HG03039 (cell line): ENCODE measurements around the gene CPAMD8.

Experiments used
- ATAC-seq: cut with Tn5 transposase; IDR thresholded peaks from one replicate; pipeline ENCODE4 v1.9.1; 2021; ENCODE audit warnings: mild to moderate bottlenecking, moderate library complexity; ENCODE audit not compliant: unreplicated experiment

Gene CPAMD8

GRCh38 chr19:17026706-17027534, at the start of gene CPAMD8:
TSS of gene CPAMD8 (minus strand) at chr19:17026810. CDS start at chr19:17026642, 168 bp downstream.
- ATAC-seq, result no peak

GRCh38 chr19:17075864-17076542, 49.4 kb upstream of the CPAMD8 start:
- ATAC-seq, result no peak

- ATAC-seq, result peak; percentile 72
Measured at GRCh38 chr19:17075035-17075863, 48.6 kb upstream of the CPAMD8 start, which contains the start of the genes HAUS8 and MYO9B. TSS of gene HAUS8 (minus strand) at chr19:17075452. CDS start at chr19:17075422, 30 bp downstream. TSS of gene MYO9B (plus strand) at chr19:17075777. CDS start at chr19:17101718, 25,941 bp downstream.

- no peak for ATAC-seq
Measured at GRCh38 chr19:17074634-17075034, 48.0 kb upstream of the CPAMD8 start.

GRCh38 chr19:17073869-17074633, 47.4 kb upstream of the CPAMD8 start:
- no peak for ATAC-seq

- ATAC-seq, result no peak
Measured at GRCh38 chr19:17070912-17071311, 44.3 kb upstream of the CPAMD8 start.

- ATAC-seq, result no peak
Measured at GRCh38 chr19:17070421-17070820, 43.8 kb upstream of the CPAMD8 start.

GRCh38 chr19:17069193-17069592, 42.6 kb upstream of the CPAMD8 start:
- ATAC-seq, result no peak

- no peak for ATAC-seq
Measured at GRCh38 chr19:17063428-17063827, 36.8 kb upstream of the CPAMD8 start.

GRCh38 chr19:17061691-17062090, 35.1 kb upstream of the CPAMD8 start:
- ATAC-seq, result no peak

- no peak for ATAC-seq
Measured at GRCh38 chr19:17061205-17061604, 34.6 kb upstream of the CPAMD8 start.

GRCh38 chr19:17060802-17061201, 34.2 kb upstream of the CPAMD8 start:
- ATAC-seq, result no peak

GRCh38 chr19:17058236-17058635, 31.6 kb upstream of the CPAMD8 start:
- no peak for ATAC-seq

- no peak for ATAC-seq
Measured at GRCh38 chr19:17055636-17056035, 29.0 kb upstream of the CPAMD8 start.

- no peak for ATAC-seq
Measured at GRCh38 chr19:17054746-17055145, 28.1 kb upstream of the CPAMD8 start.

GRCh38 chr19:17052439-17052838, 25.8 kb upstream of the CPAMD8 start:
- no peak for ATAC-seq

- no peak for ATAC-seq
Measured at GRCh38 chr19:17049711-17050280, 23.2 kb upstream of the CPAMD8 start.

- ATAC-seq, result no peak
Measured at GRCh38 chr19:17048885-17049453, 22.4 kb upstream of the CPAMD8 start.

- no peak for ATAC-seq
Measured at GRCh38 chr19:17045907-17046502, 19.4 kb upstream of the CPAMD8 start.
